ENCODE data around the gene PTTG1IP.

Gene PTTG1IP

GRCh38 chr21:44908908-44909307, 35.4 kb upstream of the PTTG1IP start:
- no peak for DNase-seq

GRCh38 chr21:44907966-44908895, 34.7 kb upstream of the PTTG1IP start:
- DNase-seq, result no peak

- no peak for DNase-seq
These were observed 33.9 kb upstream of the PTTG1IP start for GRCh38 chr21:44907225-44907965.

- no peak for DNase-seq
These were observed 32.2 kb upstream of the PTTG1IP start for GRCh38 chr21:44905728-44906090.

- no peak for DNase-seq
These were observed 31.7 kb upstream of the PTTG1IP start for GRCh38 chr21:44905016-44905727.

- no peak for DNase-seq
These were observed 30.8 kb upstream of the PTTG1IP start for GRCh38 chr21:44904141-44904923.

GRCh38 chr21:44903689-44904088, 30.2 kb upstream of the PTTG1IP start:
- DNase-seq, result no peak

- DNase-seq, result no peak
These were observed 29.7 kb upstream of the PTTG1IP start for GRCh38 chr21:44903050-44903685.

- no peak for DNase-seq
These were observed 29.0 kb upstream of the PTTG1IP start for GRCh38 chr21:44902268-44903049.

- no peak for DNase-seq
These were observed 28.0 kb upstream of the PTTG1IP start for GRCh38 chr21:44901391-44902074.

- DNase-seq, result no peak
These were observed 27.2 kb upstream of the PTTG1IP start for GRCh38 chr21:44900559-44901251.

- no peak for DNase-seq
These were observed 26.5 kb upstream of the PTTG1IP start for GRCh38 chr21:44899768-44900558.

GRCh38 chr21:44898851-44899767, 25.6 kb upstream of the PTTG1IP start:
- DNase-seq, result no peak

GRCh38 chr21:44898011-44898488, 24.6 kb upstream of the PTTG1IP start:
- DNase-seq, result no peak

GRCh38 chr21:44897326-44898010, 24.0 kb upstream of the PTTG1IP start:
- no peak for DNase-seq

- no peak for DNase-seq
These were observed 23.2 kb upstream of the PTTG1IP start for GRCh38 chr21:44896561-44897286.

GRCh38 chr21:44895859-44896258, 22.4 kb upstream of the PTTG1IP start:
- DNase-seq, result no peak
